K562 (cell line): Measurements from ENCODE around the gene UPF1. TPM values are rescaled to one million over a fixed set of nuclear protein-coding genes. Genes with fewer than 3 reads are reported as not detected.

Experiments
- KDM2B ChIP-seq: fragments of 250-450 bp; sonication (Bioruptor Pico); IDR thresholded peaks from 2 replicates; pipeline ENCODE4 v1.8.0; 2021; ENCODE audit warnings: mild to moderate bottlenecking, moderate library complexity
- L3MBTL2 ChIP-seq: fragments of 450-650 bp; IDR thresholded peaks from 2 replicates; pipeline ENCODE4 v1.6.1; 2016; ENCODE audit warnings: mild to moderate bottlenecking, moderate library complexity
- POLR2B ChIP-seq: fragments of 450-650 bp; IDR thresholded peaks from 2 replicates; pipeline ENCODE4 v1.6.1; 2018; ENCODE audit warnings: low read depth; ENCODE audit not compliant: partially characterized antibody
- RBM15 ChIP-seq: fragments of 200-400 bp; formaldehyde crosslinking; IDR thresholded peaks from 2 replicates; pipeline ENCODE4 v1.6.1; 2018; ENCODE audit warnings: mild to moderate bottlenecking, low read length, moderate library complexity; ENCODE audit not compliant: insufficient read depth
- RREB1 ChIP-seq: fragments of 250-450 bp; sonication (Bioruptor Pico); IDR thresholded peaks from 2 replicates; pipeline ENCODE4 v1.4.0; 2020
- TEAD4 ChIP-seq, 2 experiments: sonication (generic) in 1 of 2; formaldehyde crosslinking in 1 of 2; IDR thresholded peaks; 2 replicates each; pipeline versions ENCODE4 v1.6.1 to v1.8.0; 2012 to 2022; ENCODE audit warnings: borderline replicate concordance in 1 of 2, inconsistent platforms in 1 of 2, low read length in 1 of 2, mild to moderate bottlenecking in 1 of 2, missing genetic modification reagents in 1 of 2
- ZBTB11 ChIP-seq, 3 experiments: fragments of 200-800 bp in 1 of 3; fragments of 250-450 bp in 1 of 3; fragments of 450-650 bp in 1 of 3; sonication (Bioruptor Pico) in 1 of 3; sonication (Bioruptor generic) in 1 of 3; formaldehyde crosslinking in 1 of 3; IDR thresholded peaks; 2 replicates each; pipeline versions ENCODE4 v1.6.1 to v1.8.0; 2016 to 2022; ENCODE audit warnings: mild to moderate bottlenecking in 2 of 3, missing genetic modification characterization in 2 of 3, missing compliant biosample characterization in 1 of 3, moderate library complexity in 1 of 3
- ZNF512 ChIP-seq: IDR thresholded peaks from 2 replicates; pipeline ENCODE4 v1.6.1; 2016; ENCODE audit warnings: missing genetic modification characterization, missing compliant biosample characterization
- ZNF592 ChIP-seq: fragments of 450-650 bp; IDR thresholded peaks from 2 replicates; pipeline ENCODE4 v1.6.1; 2017; ENCODE audit warnings: antibody characterized with exemption, mild to moderate bottlenecking
- polyA plus RNA-seq, 8 experiments: library from polyadenylated mRNA; depleted of rRNA in 4 of 8; stranded (reverse) in 5 of 8; unstranded in 3 of 8; fragments of >200 nt; fragmentation: Nextera tagmentation in 2 of 8; fragmentation: Illumina TruSeq in 1 of 8; extraction: Ambion mirVana in 2 of 8; extraction: Trizol in 1 of 8; gene quantifications; 2 replicates each; pipeline versions ENCODE4 v1.2.1 to v1.2.3, GENCODE V29; 2011 to 2014; ENCODE audit warnings: inconsistent platforms in 1 of 8, missing spikeins in 1 of 8
- total RNA-seq, 7 experiments: library from RNA; depleted of rRNA in 6 of 7; stranded (reverse); fragments of >200 nt in 6 of 7; fragmentation: Illumina TruSeq in 2 of 7; extraction: Trizol in 2 of 7; gene quantifications; 2 replicates each; pipeline versions ENCODE4 v1.2.1 to v1.2.3, GENCODE V29; 2011 to 2021; ENCODE audit warnings: low replicate concordance in 1 of 7

Gene UPF1
- total and polyA plus RNA-seq, 9 of the 15 experiments (the other 6 are each of a cell fraction or from before 2014, with no cell fraction given) = 0.34 to 103 (median 27.9) TPM

GRCh38 chr19:18831524-18832305, at the start of gene UPF1 (continued):
- TF ChIP-seq ZBTB11 (CRISPR knock-in tag; IDR thresholded peaks at IDR 0.05) = peak in 1 of 3 experiments; percentile 80; a peak in 2 of 6 replicates
- TF ChIP-seq KDM2B (CRISPR knock-in tag) = no peak
- no peak for TF ChIP-seq ZNF512
- peak; percentile 46 for TF ChIP-seq POLR2B
- peak; percentile 80 for TF ChIP-seq L3MBTL2
- TF ChIP-seq RREB1 (CRISPR knock-in tag) = peak; percentile 61; the same call in 1 of the 2 replicates
- no peak for TF ChIP-seq RBM15
- no peak for TF ChIP-seq TEAD4 (IDR thresholded peaks at IDR 0.05; ENCODE audit: low read length)
- TF ChIP-seq TEAD4 (CRISPR knock-in tag; IDR thresholded peaks at IDR 0.05; ENCODE audit: borderline replicate concordance) = no peak
- TF ChIP-seq ZNF592 = peak; percentile 76
